H1 (cell line): ENCODE results near the gene RAB40C. TPM values are rescaled to one million over a fixed set of nuclear protein-coding genes. Genes with fewer than 3 reads are reported as not detected.
A peak's percentile ranks its signal among the peaks of the same experiment; 100 is the strongest.

Source experiments
- CTCF ChIA-PET: fragments of 300-600 bp; sonication (Branson Sonifier 250); formaldehyde crosslinking; loops from one replicate; lab custom pipeline; 2021; ENCODE audit not compliant: partially characterized antibody; lab: Charles Lee
- POLR2A ChIA-PET: fragments of 300-600 bp; sonication (Branson Sonifier 250); formaldehyde crosslinking; loops from one replicate; lab custom pipeline; 2021; ENCODE audit warnings: inconsistent platforms; ENCODE audit not compliant: partially characterized antibody; lab: Charles Lee
- DNase-seq, 2 experiments: peaks; one replicate each; pipeline versions ENCODE4 v3.0.0 to v3.0.0-alpha.2; 2010 to 2022; ENCODE audit warnings: low spot score in 2 of 2, low read depth in 1 of 2, mixed read lengths in 1 of 2
- FAIRE-seq: peaks from 2 replicates; lab custom pipeline; 2011; peaks lifted over from hg19 to GRCh38; lab: Jason Lieb, UNC
- H2AFZ ChIP-seq: 2 replicates; pipeline ENCODE4 v1.8.1; 2012; ENCODE audit warnings: low read length, inconsistent platforms
- H2AK5ac ChIP-seq: 2 replicates; pipeline ENCODE4 v1.6.1; 2013; ENCODE audit warnings: low read depth, low read length
- H2BK120ac ChIP-seq: replicated peaks from 2 replicates; pipeline ENCODE3; 2013; ENCODE audit warnings: low read depth, low read length, inconsistent platforms
- H2BK12ac ChIP-seq: 2 replicates; pipeline ENCODE4 v1.6.1; 2013; ENCODE audit warnings: low read depth, low read length
- H2BK15ac ChIP-seq: 2 replicates; pipeline ENCODE4 v1.6.1; 2013; ENCODE audit warnings: low read length
- H2BK20ac ChIP-seq: 2 replicates; pipeline ENCODE4 v1.6.1; 2013; ENCODE audit warnings: low read length
- H2BK5ac ChIP-seq: 2 replicates; pipeline ENCODE4 v1.6.1; 2013; ENCODE audit warnings: low read depth, low read length
- H3K14ac ChIP-seq: 2 replicates; pipeline ENCODE4 v1.6.1; 2013; ENCODE audit warnings: inconsistent platforms; ENCODE audit not compliant: insufficient read length
- H3K18ac ChIP-seq: 2 replicates; pipeline ENCODE4 v1.6.1; 2013; ENCODE audit warnings: low read length; ENCODE audit errors: extremely low read depth
- H3K23ac ChIP-seq: 2 replicates; pipeline ENCODE4 v1.6.1; 2013; ENCODE audit warnings: inconsistent platforms; ENCODE audit not compliant: insufficient read length
- H3K23me2 ChIP-seq: 2 replicates; pipeline ENCODE4 v1.6.1; 2013; ENCODE audit warnings: low read depth, low read length
- H3K27ac ChIP-seq: 2 replicates; pipeline ENCODE4 v1.6.1; 2011; ENCODE audit warnings: low read depth, low read length, inconsistent platforms
- H3K27me3 ChIP-seq, 4 experiments: replicated peaks in 1 of 4; 1 replicate in 1 of 4; 2 replicates in 3 of 4; pipeline versions ENCODE4 v1.6.1 to v1.8.1; 2011 to 2013; ENCODE audit warnings: low read length in 3 of 4, mild to moderate bottlenecking in 3 of 4, inconsistent platforms in 2 of 4, mixed read lengths in 2 of 4, moderate library complexity in 1 of 4; ENCODE audit not compliant: control insufficient read depth in 3 of 4, insufficient read depth in 3 of 4; ENCODE audit errors: extremely low read depth in 1 of 4
- H3K36me3 ChIP-seq, 4 experiments: 2 replicates each; pipeline versions ENCODE4 v1.6.1 to v1.8.1; 2011 to 2013; ENCODE audit warnings: mild to moderate bottlenecking in 4 of 4, low read length in 3 of 4, moderate library complexity in 2 of 4, control low read depth in 1 of 4, inconsistent platforms in 1 of 4; ENCODE audit not compliant: insufficient read depth in 4 of 4, control insufficient read depth in 2 of 4
- H3K4ac ChIP-seq: replicated peaks from 2 replicates; pipeline ENCODE3; 2013; ENCODE audit warnings: low read length, low read depth, mixed read lengths, inconsistent platforms; ENCODE audit not compliant: insufficient read length
- H3K4me1 ChIP-seq, 4 experiments: replicated peaks in 1 of 4; 1 replicate in 1 of 4; 2 replicates in 3 of 4; pipeline versions ENCODE4 v1.6.1 to v1.8.1; 2011 to 2013; ENCODE audit warnings: low read length in 3 of 4, inconsistent platforms in 2 of 4, mixed read lengths in 1 of 4; ENCODE audit not compliant: insufficient read depth in 4 of 4, control insufficient read depth in 3 of 4
- H3K4me2 ChIP-seq, 2 experiments: 2 replicates each; pipeline versions ENCODE4 v1.6.1 to v1.8.1; 2011 to 2013; ENCODE audit warnings: low read depth in 2 of 2, low read length in 2 of 2, control low read depth in 1 of 2, inconsistent platforms in 1 of 2, mild to moderate bottlenecking in 1 of 2; ENCODE audit not compliant: insufficient read depth in 1 of 2
- H3K4me3 ChIP-seq, 4 experiments: fragments of 200-600, 300-600 bp in 1 of 4; sonication (generic), shearing (Covaris generic), sonication (Bioruptor Twin) in 1 of 4; 2 replicates each; pipeline versions ENCODE4 v1.5.1 to v1.8.1; 2011 to 2016; ENCODE audit warnings: low read length in 4 of 4, low read depth in 3 of 4, control low read depth in 2 of 4, inconsistent platforms in 2 of 4, mild to moderate bottlenecking in 2 of 4, mixed read lengths in 1 of 4, moderate library complexity in 1 of 4; ENCODE audit not compliant: insufficient read depth in 2 of 4; ENCODE audit errors: extremely low read depth in 1 of 4
- H3K56ac ChIP-seq: replicated peaks from 2 replicates; pipeline ENCODE3; 2013; ENCODE audit warnings: low read depth, mild to moderate bottlenecking, mixed read lengths, low read length, inconsistent platforms; ENCODE audit not compliant: insufficient read length
- H3K79me1 ChIP-seq: 2 replicates; pipeline ENCODE4 v1.6.1; 2013; ENCODE audit warnings: low read depth, low read length, control low read depth
- H3K79me2 ChIP-seq, 2 experiments: 2 replicates each; pipeline versions ENCODE4 v1.6.1 to v1.8.1; 2012 to 2013; ENCODE audit warnings: low read length in 2 of 2, mild to moderate bottlenecking in 2 of 2, inconsistent platforms in 1 of 2; ENCODE audit not compliant: insufficient read depth in 2 of 2, control insufficient read depth in 1 of 2
- H3K9ac ChIP-seq, 4 experiments: replicated peaks in 1 of 4; 1 replicate in 1 of 4; 2 replicates in 3 of 4; pipeline versions ENCODE4 v1.6.1 to v1.8.1; 2011 to 2013; ENCODE audit warnings: low read depth in 3 of 4, low read length in 3 of 4, control low read depth in 2 of 4, mild to moderate bottlenecking in 2 of 4, moderate library complexity in 2 of 4, inconsistent platforms in 1 of 4; ENCODE audit errors: extremely low read depth in 1 of 4
- H3K9me3 ChIP-seq, 2 experiments: 2 replicates each; pipeline versions ENCODE4 v1.6.1 to v1.8.1; 2012 to 2013; ENCODE audit warnings: mild to moderate bottlenecking in 2 of 2, moderate library complexity in 2 of 2, control low read depth in 1 of 2, inconsistent platforms in 1 of 2, low read depth in 1 of 2, low read length in 1 of 2, mixed read lengths in 1 of 2; ENCODE audit not compliant: insufficient read depth in 2 of 2
- H4K20me1 ChIP-seq, 2 experiments: replicated peaks in 1 of 2; 2 replicates each; pipeline versions ENCODE3 to v1.8.1; 2011 to 2013; ENCODE audit warnings: inconsistent platforms in 2 of 2, low read length in 2 of 2, mild to moderate bottlenecking in 1 of 2; ENCODE audit not compliant: insufficient read depth in 2 of 2, control insufficient read depth in 1 of 2
- H4K5ac ChIP-seq: 2 replicates; pipeline ENCODE4 v1.6.1; 2013; ENCODE audit warnings: low read length, low read depth, mixed read lengths, inconsistent platforms; ENCODE audit not compliant: insufficient read length
- H4K8ac ChIP-seq: 2 replicates; pipeline ENCODE4 v1.8.0; 2013; ENCODE audit warnings: mild to moderate bottlenecking, moderate library complexity, low read length, inconsistent platforms; ENCODE audit not compliant: insufficient read depth; ENCODE audit errors: extremely low read depth
- H4K91ac ChIP-seq: replicated peaks from 2 replicates; pipeline ENCODE3; 2013; ENCODE audit warnings: low read length, mixed read lengths, inconsistent platforms; ENCODE audit not compliant: insufficient read length
- BRCA1 ChIP-seq: IDR thresholded peaks from 2 replicates; pipeline ENCODE4 v1.6.1; 2012; ENCODE audit warnings: low read depth, low read length, improper control_type of control experiment
- CTBP2 ChIP-seq: IDR thresholded peaks from 2 replicates; pipeline ENCODE4 v1.7.0; 2011; ENCODE audit warnings: borderline replicate concordance, mild to moderate bottlenecking, moderate library complexity, mixed read lengths, low read length; ENCODE audit not compliant: insufficient read depth, insufficient read length
- GTF2F1 ChIP-seq: IDR thresholded peaks from 2 replicates; pipeline ENCODE4 v1.6.1; 2012; ENCODE audit warnings: low read depth, low read length, improper control_type of control experiment, borderline replicate concordance
- JUN ChIP-seq: IDR thresholded peaks from 2 replicates; pipeline ENCODE4 v1.6.1; 2011; ENCODE audit warnings: low read depth, mild to moderate bottlenecking, improper control_type of control experiment, low read length
- JUND ChIP-seq: IDR thresholded peaks from 2 replicates; pipeline ENCODE4 v1.6.1; 2011; ENCODE audit warnings: mild to moderate bottlenecking, improper control_type of control experiment, low read length
- POLR2AphosphoS5 ChIP-seq: IDR thresholded peaks from 2 replicates; pipeline ENCODE4 v1.6.1; 2011; ENCODE audit warnings: low read depth, low read length
- RFX5 ChIP-seq: IDR thresholded peaks from 2 replicates; pipeline ENCODE4 v1.6.1; 2011; ENCODE audit warnings: low read depth, low read length, improper control_type of control experiment, borderline replicate concordance
- SP2 ChIP-seq: IDR thresholded peaks from 2 replicates; pipeline ENCODE4 v1.6.1; 2012; ENCODE audit warnings: mild to moderate bottlenecking, low read length, inconsistent platforms
- YY1 ChIP-seq: IDR thresholded peaks from 2 replicates; pipeline ENCODE4 v1.6.1; 2011; ENCODE audit warnings: low read depth, mild to moderate bottlenecking, low read length
- WGBS, 2 experiments: shearing (Covaris generic) in 1 of 2; methylation state at CpG; one replicate each; pipeline versions ENCODE4 v1.1.6 to v1.1.7; 2013 to 2015; ENCODE audit warnings: low lambda C conversion rate in 2 of 2, mixed read lengths in 2 of 2, inconsistent platforms in 1 of 2, low coverage in 1 of 2, missing lambda C conversion rate in 1 of 2; ENCODE audit not compliant: insufficient replicate concordance in 2 of 2, insufficient coverage in 1 of 2, insufficient read length in 1 of 2; ENCODE audit errors: extremely low coverage in 1 of 2, missing lambda C conversion rate in 1 of 2; 5-methylcytosine and 5-hydroxymethylcytosine counted together
- polyA plus RNA-seq, 7 experiments: library from polyadenylated mRNA; depleted of rRNA in 3 of 7; stranded (reverse) in 5 of 7; unstranded in 2 of 7; fragments of >200 nt in 5 of 7; fragments of 200-250 nt in 2 of 7; gene quantifications; 1 replicate in 5 of 7; 2 replicates in 1 of 7; 4 replicates in 1 of 7; pipeline versions ENCODE4 v1.2.1 to v1.2.3, GENCODE V29; 2011 to 2013; ENCODE audit warnings: missing spikeins in 2 of 7, mixed read lengths in 2 of 7
- total RNA-seq: library from RNA; stranded (reverse); fragmentation: NEBNext Ultra II Directional; extraction: Animal tissue kit (Norgen Biotek cat#: 25700); gene quantifications from 2 replicates; pipeline ENCODE4 v1.2.1, GENCODE V29; 2021

RAB40C gene
- total and polyA plus RNA-seq, 2 of the 8 experiments (the other 6 are each of a cell fraction or from before 2014, with no cell fraction given), result 13.9 to 15.6 TPM

DNA sequence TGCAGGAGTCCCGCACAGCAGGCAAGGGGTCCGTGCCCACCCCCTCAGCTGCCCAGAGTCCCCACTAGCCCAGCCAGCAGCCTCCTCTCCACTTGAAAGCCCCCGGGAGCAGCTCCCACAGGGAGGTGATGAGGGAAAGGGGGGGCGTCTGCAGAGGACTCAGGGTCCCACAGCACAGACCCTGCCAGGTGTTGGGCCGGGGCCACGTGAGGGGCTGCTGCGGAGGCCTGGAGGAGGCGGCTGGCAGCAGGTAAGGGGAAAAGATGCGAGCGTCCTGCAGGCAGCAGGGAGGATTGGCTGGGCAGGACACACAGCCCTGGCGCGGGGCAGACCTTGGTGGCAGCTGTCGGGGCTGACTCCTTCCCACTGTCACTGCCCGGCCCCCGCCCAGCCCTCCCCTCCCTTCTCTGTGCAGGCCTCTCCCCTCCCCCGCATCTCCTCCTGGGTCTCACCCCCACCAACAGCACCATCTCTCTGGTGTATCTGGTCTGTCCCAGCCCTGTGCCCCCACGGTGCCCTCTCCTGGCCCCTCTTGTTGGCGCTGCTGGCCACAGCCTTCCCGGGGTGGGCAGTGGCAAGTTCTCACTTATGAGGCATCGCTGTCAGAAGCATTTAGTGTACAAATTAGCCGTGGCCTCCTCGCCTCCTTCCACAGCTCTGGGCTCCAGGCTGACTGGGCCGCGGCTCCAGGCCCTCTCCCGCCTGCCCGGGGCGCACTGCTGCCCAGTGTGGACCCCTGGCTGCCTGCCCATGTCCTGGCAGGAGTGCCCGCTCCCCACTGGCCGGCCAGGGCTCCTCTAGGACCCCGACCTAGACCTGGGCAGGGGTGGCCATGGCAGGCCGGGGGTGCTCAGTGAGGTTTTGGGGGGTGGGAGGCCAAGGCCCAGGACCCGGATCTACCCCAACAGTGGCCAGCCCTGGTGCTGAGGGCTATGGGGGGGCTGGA is 34.1 kb upstream of the RAB40C start:
- Histone ChIP-seq H3K4me3 (no peak overlapping the region), H2AFZ (no peak overlapping the region), H2BK15ac (no peak overlapping the region), H3K79me2 (no peaks in the 10 kb centered on the region), H3K14ac (no peak overlapping the region), H3K23ac (no peak overlapping the region), H4K20me1 (peaks cover 0 to 2% of the 10 kb centered on the region in 2 experiments), H3K9ac (no peak overlapping the region), H2BK120ac (no peak overlapping the region), H4K91ac (no peak overlapping the region), H3K4me2 (no peak overlapping the region), H3K4me1 (peaks cover 0 to 10% (median 2%) of the 10 kb centered on the region in 4 experiments; a peak in 4 of 7 replicates), H3K56ac (no peak overlapping the region), H3K23me2 (peaks cover 6% of the 10 kb centered on the region; the same call in 1 of the 2 replicates), H3K4ac (no peak overlapping the region), H3K36me3 (peaks cover 0 to 16% (median 2%) of the 10 kb centered on the region in 4 experiments; a peak in 1 of 8 replicates), H3K27me3 (peaks cover 14 to 28% (median 20%) of the 10 kb centered on the region in 4 experiments; a peak in 6 of 7 replicates), H3K79me1 (no peaks in the 10 kb centered on the region; the same call in 1 of the 2 replicates), H3K27ac (no peak overlapping the region), H2BK5ac (no peak overlapping the region), H3K9me3 (no peaks in the 10 kb centered on the region), H2AK5ac (no peak overlapping the region), H2BK20ac (no peak overlapping the region), H4K5ac (no peak overlapping the region), H3K18ac (no peak overlapping the region), H2BK12ac (no peak overlapping the region)
- POLR2A ChIA-PET, result interaction anchor here (0.9 to 2.2 kb wide), 8 partner anchors 11 to 75 kb away, joined by 3 to 8 read pairs (median 4); partner anchors contain the start of genes CAPN15, NHLRC4, PIGQ and WFIKKN1
- CTCF ChIA-PET, result interaction anchor here (1.0 to 3.9 kb wide), 7 partner anchors 9 to 68 kb away, joined by 3 to 21 read pairs (median 5); no protein-coding TSS in a partner anchor
- FAIRE-seq (no peak), DNase-seq (no peak)
- TF ChIP-seq POLR2AphosphoS5 (no peak), GTF2F1 (no peak), JUND (no peak), BRCA1 (no peak), SP2 (no peak), JUN (no peak), RFX5 (no peak), CTBP2 (no peak), YY1 (no peak)
- TF ChIP-seq, all 59 proteins: peak for 0
- 83% methylated on average over 23 of the region's 32 CpGs; no CpG with 5 or more reads in 1 of the 2 experiments for WGBS, 2 experiments
- peak overlapping the region; percentile 25; the same call in 1 of the 2 replicates for H4K8ac ChIP-seq
